Caco-2 (cell line): ENCODE data around the gene PRPSAP1. TPM values are rescaled to one million over a fixed set of nuclear protein-coding genes. Genes with fewer than 3 reads are reported as not detected.

Experiments used
- BruUV-seq: library from RNA; stranded (reverse); fragments of 400-500 nt; replicated peaks from 2 replicates; lab custom pipeline; 2021; lab: Mats Ljungman, UMichigan
- CTCF ChIA-PET: fragments of 300-600 bp; sonication (Branson Sonifier 250); formaldehyde crosslinking; loops from one replicate; lab custom pipeline; 2022; ENCODE audit warnings: antibody characterized with exemption; lab: Charles Lee
- POLR2A ChIA-PET: fragments of 300-600 bp; sonication (Branson Sonifier 250); formaldehyde crosslinking; loops from one replicate; lab custom pipeline; 2022; ENCODE audit warnings: antibody characterized with exemption; lab: Charles Lee
- DNase-seq, 2 experiments: peaks; one replicate each; pipeline versions ENCODE4 v3.0.0 to v3.0.0-alpha.2; 2020 to 2022
- H3K27me3 ChIP-seq: replicated peaks from 2 replicates; pipeline ENCODE4 v1.6.0; 2011; ENCODE audit warnings: low read length; ENCODE audit not compliant: control insufficient read depth, insufficient read depth
- H3K36me3 ChIP-seq: 2 replicates; pipeline ENCODE4 v1.5.1; 2011; ENCODE audit warnings: low read length; ENCODE audit not compliant: control insufficient read depth, insufficient read depth
- H3K4me1 ChIP-seq: fragments of 250-450 bp; sonication (Bioruptor Pico); 2 replicates; pipeline ENCODE4 v1.5.1; 2020; ENCODE audit warnings: mild to moderate bottlenecking
- H3K4me3 ChIP-seq: 2 replicates; pipeline ENCODE4 v1.5.1; 2011; ENCODE audit warnings: low read depth, mild to moderate bottlenecking, control low read depth, low read length
- H3K9me3 ChIP-seq: fragments of 250-450 bp; sonication (Bioruptor Pico); 2 replicates; pipeline ENCODE4 v1.5.1; 2020; ENCODE audit warnings: mild to moderate bottlenecking, moderate library complexity
- H3K27ac Mint-ChIP-seq: one replicate; pipeline ENCODE4 v1.8.0; 2022; ENCODE audit warnings: mixed read lengths; ENCODE audit not compliant: unreplicated experiment
- H3K27me3 Mint-ChIP-seq: one replicate; pipeline ENCODE4 v1.8.0; 2022; ENCODE audit warnings: mixed read lengths; ENCODE audit not compliant: insufficient read depth, unreplicated experiment
- H3K36me3 Mint-ChIP-seq: one replicate; pipeline ENCODE4 v1.8.0; 2022; ENCODE audit warnings: mild to moderate bottlenecking, mixed read lengths; ENCODE audit not compliant: insufficient read depth, unreplicated experiment
- H3K4me1 Mint-ChIP-seq: one replicate; pipeline ENCODE4 v1.8.0; 2022; ENCODE audit warnings: low read depth, mixed read lengths; ENCODE audit not compliant: unreplicated experiment
- H3K4me3 Mint-ChIP-seq: one replicate; pipeline ENCODE4 v1.8.0; 2022; ENCODE audit warnings: mild to moderate bottlenecking, moderate library complexity, mixed read lengths; ENCODE audit not compliant: unreplicated experiment
- H3K9me3 Mint-ChIP-seq: one replicate; pipeline ENCODE4 v1.8.0; 2022; ENCODE audit warnings: mixed read lengths; ENCODE audit not compliant: unreplicated experiment
- intact Hi-C: fragments of 100-400 bp; cut with micrococcal nuclease; formaldehyde crosslinking; loops from one replicate; pipeline ENCODE4 v1.10.0; 2022; ENCODE audit not compliant: unreplicated experiment
- total RNA-seq: library from RNA; stranded (reverse); gene quantifications from 2 replicates; pipeline ENCODE4 v1.2.3, GENCODE V29; 2022
- TF ChIP-seq, protein P1 (sequence below), 2 experiments: fragments of 200-600 bp in 1 of 2; IDR thresholded peaks; 1 replicate in 1 of 2; 2 replicates in 1 of 2; pipeline versions ENCODE4 v1.5.1 to v1.8.0; 2011 to 2022; ENCODE audit warnings: antibody characterized with exemption in 1 of 2, control low read depth in 1 of 2, inconsistent platforms in 1 of 2, low read depth in 1 of 2, low read length in 1 of 2, mild to moderate bottlenecking in 1 of 2, moderate library complexity in 1 of 2; ENCODE audit not compliant: insufficient read depth in 1 of 2, severe bottlenecking in 1 of 2, unreplicated experiment in 1 of 2

The PRPSAP1 gene
- total RNA-seq, 1 experiment from 2014 or later = 87.6 TPM

DNA sequence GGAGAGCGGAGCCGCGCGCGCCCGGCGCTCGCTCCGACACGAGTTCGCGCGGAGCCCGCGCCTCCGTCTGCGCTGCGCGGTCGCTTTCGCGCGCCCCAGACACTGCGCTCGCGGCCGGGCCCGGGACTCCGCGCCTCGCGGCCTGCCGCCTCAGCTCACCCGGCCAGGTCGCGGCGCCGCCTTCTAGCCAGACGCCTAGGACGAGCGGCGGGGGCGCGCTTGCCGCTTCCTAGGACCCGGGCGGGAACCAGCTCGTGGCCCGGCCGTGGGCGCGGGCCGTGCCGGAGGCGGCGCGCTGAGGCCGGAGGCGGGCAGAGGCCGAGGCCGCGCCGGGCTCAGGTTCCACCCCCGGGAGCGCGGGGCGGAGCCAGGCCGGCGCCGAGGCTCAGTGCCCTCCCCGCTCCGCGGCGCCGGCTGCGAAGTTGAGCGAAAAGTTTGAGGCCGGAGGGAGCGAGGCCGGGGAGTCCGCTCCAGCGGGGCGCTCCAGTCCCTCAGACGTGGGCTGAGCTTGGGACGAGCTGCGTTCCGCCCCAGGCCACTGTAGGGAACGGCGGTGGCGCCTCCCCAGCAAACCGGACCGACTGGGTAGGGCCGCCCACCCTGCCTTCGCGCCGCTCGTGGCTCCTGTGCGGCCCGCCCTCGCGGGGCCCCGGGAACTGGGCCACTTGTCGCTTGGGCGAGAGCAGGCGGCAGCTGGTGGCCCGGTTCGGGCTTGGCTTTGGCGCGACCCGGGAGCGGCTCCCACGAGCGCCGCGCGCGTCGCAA is 30.7 kb upstream of the PRPSAP1 start, which contains the start of gene SPHK1:
Gene SPHK1 (plus strand): TSS at position 388 of the 765 bp plus-strand sequence. CDS start 1,036 bp downstream, outside the sequence.
- Histone ChIP-seq H3K4me1 (peaks cover 14% of the 10 kb centered on the region), H3K36me3 (no peaks in the 10 kb centered on the region), H3K9me3 (no peaks in the 10 kb centered on the region), H3K4me3 (peak within 1 kb of the TSS; percentile 76), H3K27me3 (peaks cover 1% of the 10 kb centered on the region; the same call in 1 of the 2 replicates)
- POLR2A ChIA-PET = no interaction called here
- TF ChIP-seq, protein P1, sequence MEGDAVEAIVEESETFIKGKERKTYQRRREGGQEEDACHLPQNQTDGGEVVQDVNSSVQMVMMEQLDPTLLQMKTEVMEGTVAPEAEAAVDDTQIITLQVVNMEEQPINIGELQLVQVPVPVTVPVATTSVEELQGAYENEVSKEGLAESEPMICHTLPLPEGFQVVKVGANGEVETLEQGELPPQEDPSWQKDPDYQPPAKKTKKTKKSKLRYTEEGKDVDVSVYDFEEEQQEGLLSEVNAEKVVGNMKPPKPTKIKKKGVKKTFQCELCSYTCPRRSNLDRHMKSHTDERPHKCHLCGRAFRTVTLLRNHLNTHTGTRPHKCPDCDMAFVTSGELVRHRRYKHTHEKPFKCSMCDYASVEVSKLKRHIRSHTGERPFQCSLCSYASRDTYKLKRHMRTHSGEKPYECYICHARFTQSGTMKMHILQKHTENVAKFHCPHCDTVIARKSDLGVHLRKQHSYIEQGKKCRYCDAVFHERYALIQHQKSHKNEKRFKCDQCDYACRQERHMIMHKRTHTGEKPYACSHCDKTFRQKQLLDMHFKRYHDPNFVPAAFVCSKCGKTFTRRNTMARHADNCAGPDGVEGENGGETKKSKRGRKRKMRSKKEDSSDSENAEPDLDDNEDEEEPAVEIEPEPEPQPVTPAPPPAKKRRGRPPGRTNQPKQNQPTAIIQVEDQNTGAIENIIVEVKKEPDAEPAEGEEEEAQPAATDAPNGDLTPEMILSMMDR (IDR thresholded peaks at IDR 0.05; ENCODE audit: insufficient read depth in 1 of 2, low read depth in 1 of 2, low read length in 1 of 2, severe bottlenecking in 1 of 2, unreplicated experiment in 1 of 2) = no peak
- CTCF ChIA-PET = interaction anchor here (0.7 to 5.6 kb wide), 9 partner anchors 11 to 242 kb away, joined by 3 to 49 read pairs (median 4); partner anchors contain the start of gene PRPSAP1
- Mint-ChIP-seq H3K27me3 (no peaks in the 10 kb centered on the region), H3K9me3 (no peaks in the 10 kb centered on the region), H3K4me3 (peak within 1 kb of the TSS; percentile 91), H3K36me3 (peaks cover 24% of the 10 kb centered on the region), H3K27ac (peak within 1 kb of the TSS; percentile 23), H3K4me1 (no peaks in the 10 kb centered on the region)
- BruUV-seq = no TSS peak
- intact Hi-C loops = no loop called here
- peak; percentile 69 to 83 for DNase-seq

- Histone ChIP-seq H3K9me3 (no peaks in the 10 kb centered on the region), H3K4me3 (peak overlapping the region; percentile 76), H3K27me3 (peaks cover 1% of the 10 kb centered on the region; the same call in 1 of the 2 replicates), H3K36me3 (no peaks in the 10 kb centered on the region), H3K4me1 (peaks cover 14% of the 10 kb centered on the region)
- BruUV-seq = no TSS peak
- ChIA-PET CTCF (interaction anchor here (2.3 to 5.6 kb wide), 3 partner anchors 14 to 83 kb away, joined by 7 to 49 read pairs (median 22); partner anchors contain the start of gene PRPSAP1), POLR2A (interaction anchor here (0.7 kb wide), 1 partner anchor 118 kb away, joined by 4 read pairs; no protein-coding TSS in a partner anchor)
- Mint-ChIP-seq H3K36me3 (peaks cover 17% of the 10 kb centered on the region), H3K4me1 (no peaks in the 10 kb centered on the region), H3K9me3 (no peaks in the 10 kb centered on the region), H3K27me3 (no peaks in the 10 kb centered on the region), H3K27ac (peak overlapping the region; percentile 23), H3K4me3 (peak overlapping the region; percentile 91)
- TF ChIP-seq, protein P1 (IDR thresholded peaks at IDR 0.05; ENCODE audit: insufficient read depth in 1 of 2, low read depth in 1 of 2, low read length in 1 of 2, severe bottlenecking in 1 of 2, unreplicated experiment in 1 of 2) = peak; percentile 28 to 40
- DNase-seq = peak in 1 of 2 experiments; percentile 65
- intact Hi-C loops = loop anchor here (2.0 kb wide), 1 partner anchor 31 kb away; the partner anchor contains the start of gene PRPSAP1
Measured at GRCh38 chr17:76383546-76384221, 30.0 kb upstream of the PRPSAP1 start.
